ENCODE data around the gene RNGTT.
"Not testable (repeated sequence)": the region's sequence is repeated elsewhere in the genome, so short reads cannot be mapped to it uniquely, and the experiment has no call there.

The RNGTT gene

DNA sequence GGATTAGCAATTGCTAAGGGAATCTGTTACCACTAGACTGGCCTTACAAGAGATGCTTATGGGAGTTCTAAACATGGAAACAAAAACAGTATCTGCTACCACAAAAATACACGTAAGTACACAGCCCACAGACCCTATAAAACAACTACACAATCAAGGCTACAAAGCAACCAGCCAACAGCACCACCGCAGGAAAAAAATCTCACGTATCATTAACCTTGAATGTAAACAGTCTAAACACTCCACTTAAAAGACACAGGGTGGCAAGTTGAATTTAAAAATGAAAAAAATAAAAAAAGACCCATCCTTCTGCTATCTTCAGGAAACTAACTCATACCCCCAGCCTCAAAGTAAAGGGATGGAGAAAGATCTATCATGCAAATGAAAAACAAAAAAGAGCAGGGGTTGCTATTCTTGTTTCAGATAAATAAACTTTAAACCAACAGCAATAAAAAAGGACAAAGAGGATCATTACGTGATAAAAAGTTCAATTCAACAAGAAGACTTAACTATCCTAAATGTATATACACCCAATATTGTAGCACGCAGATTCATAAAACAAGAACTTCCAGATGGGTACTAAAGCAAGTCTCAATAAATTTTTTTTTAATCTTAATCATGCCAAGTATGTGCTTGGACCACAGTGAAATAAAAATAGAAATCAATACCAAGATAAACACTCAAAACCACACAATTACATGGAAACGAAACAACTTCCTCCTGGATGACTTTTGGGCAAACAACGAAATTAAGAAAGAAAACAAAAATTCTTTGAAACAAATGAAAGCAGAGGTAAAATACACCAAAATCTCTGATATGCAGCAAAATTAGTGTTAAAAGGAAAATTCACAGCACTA lies 52.3 kb downstream of the RNGTT start:
- DNase-seq (ENCODE audit: low spot score in 2 of 2) = no peak
- H3K36me3 Mint-ChIP-seq = peaks cover 23% of the 10 kb centered on the region
- peaks cover 8% of the 10 kb centered on the region for H3K9me3 Mint-ChIP-seq
- no peaks in the 10 kb centered on the region for H3K27me3 Mint-ChIP-seq
- peaks cover 47% of the 10 kb centered on the region for H3K4me1 Mint-ChIP-seq
- ATAC-seq (ENCODE audit: low read depth) = no peak
- H3K27ac Mint-ChIP-seq = no peak overlapping the region
- no peak overlapping the region for H3K4me3 Mint-ChIP-seq

DNA sequence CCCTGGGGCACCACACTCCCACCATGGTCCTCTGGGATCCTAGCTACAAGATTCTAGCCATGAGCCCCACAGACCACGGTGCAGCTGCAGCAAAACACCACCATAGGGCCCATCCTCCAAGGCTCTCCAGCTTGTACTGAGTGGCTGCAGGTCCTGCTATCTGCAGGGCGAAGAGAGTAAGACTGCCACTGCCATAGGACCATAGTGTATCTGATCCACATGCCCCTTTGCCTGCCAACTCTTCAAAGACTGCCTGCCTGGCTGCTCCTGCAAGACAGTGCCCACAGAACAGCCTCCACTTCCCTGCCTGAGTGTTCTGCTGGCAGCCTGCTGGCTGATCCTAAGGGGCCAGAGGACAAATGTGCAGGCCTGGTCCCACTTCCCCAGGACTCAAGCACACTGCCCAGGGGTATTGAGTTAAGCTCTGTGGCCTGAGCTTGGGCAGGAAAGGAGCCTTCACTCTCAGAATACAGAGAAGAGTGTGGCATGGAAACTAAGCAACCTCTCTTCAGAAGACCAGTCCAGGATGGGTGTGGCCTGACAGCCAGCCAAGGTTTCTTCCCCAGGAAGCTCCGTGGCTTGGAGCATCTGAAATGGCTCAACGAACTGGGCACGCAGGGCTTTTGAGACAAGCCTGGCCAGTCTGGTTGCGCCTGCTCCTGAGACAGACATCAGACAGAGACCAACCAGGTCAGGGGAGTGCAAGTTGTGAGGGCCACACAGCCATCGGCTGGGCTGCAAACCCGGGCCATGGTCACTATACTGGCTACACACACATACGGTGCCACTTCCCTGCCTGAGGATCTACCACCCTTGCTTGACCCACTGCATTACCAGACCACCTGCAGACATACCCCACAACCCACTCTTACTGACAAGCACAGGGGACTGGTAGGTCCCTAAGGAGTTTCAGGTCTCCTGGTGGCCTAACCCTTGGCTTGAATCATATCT lies 54.5 kb downstream of the RNGTT start:
- no peak overlapping the region for H3K4me3 Mint-ChIP-seq

DNA sequence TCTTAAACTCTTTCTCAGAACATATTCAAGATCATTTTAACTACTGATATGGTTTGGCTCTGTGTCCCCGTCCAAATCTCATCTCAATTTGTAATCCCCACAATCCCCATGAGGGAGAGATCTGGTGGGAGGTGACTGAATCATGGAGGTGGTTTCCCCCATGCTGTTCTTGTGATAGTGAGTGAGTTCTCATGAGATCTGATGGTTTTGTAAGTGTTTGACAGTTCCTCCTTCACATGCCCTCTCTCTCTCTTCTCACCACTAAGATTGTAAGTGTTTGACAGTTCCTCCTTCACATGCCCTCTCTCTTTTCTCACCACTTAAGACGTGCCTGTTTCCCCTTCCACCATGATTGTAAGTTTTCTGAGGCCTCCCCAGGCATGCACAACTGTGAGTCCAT lies 56.3 kb downstream of the RNGTT start:
- H3K4me1 Mint-ChIP-seq = peaks cover 22% of the 10 kb centered on the region
- not testable (repeated sequence) for DNase-seq (ENCODE audit: low spot score in 2 of 2); H3K27me3 Mint-ChIP-seq; H3K9me3 Mint-ChIP-seq; H3K27ac Mint-ChIP-seq; H3K4me3 Mint-ChIP-seq
- H3K36me3 Mint-ChIP-seq = peaks cover 28% of the 10 kb centered on the region
- peak; percentile 26 for ATAC-seq (ENCODE audit: low read depth)

More for the DNA sequence above, 54.5 kb downstream of the RNGTT start:
- DNase-seq (ENCODE audit: low spot score in 2 of 2) = no peak
- Mint-ChIP-seq H3K27me3 (no peaks in the 10 kb centered on the region), H3K27ac (no peak overlapping the region), H3K9me3 (peaks cover 5% of the 10 kb centered on the region), H3K36me3 (peaks cover 21% of the 10 kb centered on the region), H3K4me1 (peaks cover 37% of the 10 kb centered on the region)
- no peak for ATAC-seq (ENCODE audit: low read depth)

DNA sequence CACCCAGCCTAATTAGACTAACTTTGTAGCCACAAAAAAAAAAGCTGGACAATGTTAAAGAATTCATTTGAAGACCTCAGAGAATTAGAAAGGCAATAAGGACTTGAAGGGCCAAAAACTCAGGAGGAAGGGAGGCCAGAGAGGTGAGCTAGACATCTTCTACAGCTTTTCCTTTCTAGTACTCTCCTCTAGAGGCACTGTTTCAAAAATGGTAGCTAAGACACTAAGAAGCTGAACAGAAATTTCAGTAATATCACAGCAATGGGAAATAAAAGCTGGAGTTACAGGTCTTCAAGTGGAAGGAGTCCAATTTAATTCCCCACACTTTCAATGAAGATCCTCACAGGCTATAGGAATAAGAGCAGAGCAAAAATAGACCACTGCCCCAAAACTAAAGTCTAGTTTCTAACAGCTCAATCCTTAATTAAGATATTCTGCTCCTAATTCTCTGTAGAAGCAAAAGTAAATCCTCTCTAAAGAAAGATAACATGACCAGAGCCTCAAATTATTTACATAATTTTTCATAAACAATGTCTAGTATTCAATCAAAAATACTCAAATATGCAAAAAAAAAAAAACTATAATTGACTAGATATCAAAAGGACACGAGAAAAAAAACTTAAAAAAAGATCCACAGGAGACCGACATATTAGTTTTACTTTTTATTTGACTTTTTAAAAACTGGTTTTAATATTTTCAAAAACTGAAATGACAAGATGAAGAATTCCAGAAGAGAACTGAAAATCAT lies 63.7 kb downstream of the RNGTT start:
- Mint-ChIP-seq H3K9me3 (no peaks in the 10 kb centered on the region), H3K27me3 (no peaks in the 10 kb centered on the region), H3K27ac (no peak overlapping the region), H3K4me3 (no peak overlapping the region), H3K36me3 (peaks cover 12% of the 10 kb centered on the region), H3K4me1 (no peaks in the 10 kb centered on the region)
- ATAC-seq (ENCODE audit: low read depth) (no peak), DNase-seq (ENCODE audit: low spot score in 2 of 2) (no peak)

DNA sequence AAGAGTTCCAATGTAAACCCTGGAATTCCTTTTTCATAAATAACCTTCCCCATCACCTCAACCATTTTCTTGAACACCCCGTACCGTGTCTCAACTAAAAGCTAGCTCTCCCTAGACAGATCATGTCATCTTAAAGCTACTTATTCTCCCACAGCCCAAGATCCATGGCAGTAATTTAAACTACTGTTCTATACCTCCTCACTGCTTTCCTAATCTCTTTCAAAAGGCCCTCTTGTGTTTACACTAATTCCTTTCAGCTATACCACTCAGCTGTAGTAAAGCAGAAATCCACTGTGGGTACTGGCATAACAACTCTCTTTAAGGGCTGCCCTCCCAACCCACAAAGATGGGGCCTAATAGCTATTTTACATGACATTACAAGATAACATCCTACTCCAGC lies 67.5 kb downstream of the RNGTT start:
- Mint-ChIP-seq H3K27me3 (no peaks in the 10 kb centered on the region), H3K4me1 (no peaks in the 10 kb centered on the region), H3K27ac (no peak overlapping the region), H3K36me3 (no peaks in the 10 kb centered on the region), H3K4me3 (no peak overlapping the region), H3K9me3 (no peaks in the 10 kb centered on the region)
- no peak for DNase-seq (ENCODE audit: low spot score in 2 of 2)
- ATAC-seq (ENCODE audit: low read depth) = no peak

DNA sequence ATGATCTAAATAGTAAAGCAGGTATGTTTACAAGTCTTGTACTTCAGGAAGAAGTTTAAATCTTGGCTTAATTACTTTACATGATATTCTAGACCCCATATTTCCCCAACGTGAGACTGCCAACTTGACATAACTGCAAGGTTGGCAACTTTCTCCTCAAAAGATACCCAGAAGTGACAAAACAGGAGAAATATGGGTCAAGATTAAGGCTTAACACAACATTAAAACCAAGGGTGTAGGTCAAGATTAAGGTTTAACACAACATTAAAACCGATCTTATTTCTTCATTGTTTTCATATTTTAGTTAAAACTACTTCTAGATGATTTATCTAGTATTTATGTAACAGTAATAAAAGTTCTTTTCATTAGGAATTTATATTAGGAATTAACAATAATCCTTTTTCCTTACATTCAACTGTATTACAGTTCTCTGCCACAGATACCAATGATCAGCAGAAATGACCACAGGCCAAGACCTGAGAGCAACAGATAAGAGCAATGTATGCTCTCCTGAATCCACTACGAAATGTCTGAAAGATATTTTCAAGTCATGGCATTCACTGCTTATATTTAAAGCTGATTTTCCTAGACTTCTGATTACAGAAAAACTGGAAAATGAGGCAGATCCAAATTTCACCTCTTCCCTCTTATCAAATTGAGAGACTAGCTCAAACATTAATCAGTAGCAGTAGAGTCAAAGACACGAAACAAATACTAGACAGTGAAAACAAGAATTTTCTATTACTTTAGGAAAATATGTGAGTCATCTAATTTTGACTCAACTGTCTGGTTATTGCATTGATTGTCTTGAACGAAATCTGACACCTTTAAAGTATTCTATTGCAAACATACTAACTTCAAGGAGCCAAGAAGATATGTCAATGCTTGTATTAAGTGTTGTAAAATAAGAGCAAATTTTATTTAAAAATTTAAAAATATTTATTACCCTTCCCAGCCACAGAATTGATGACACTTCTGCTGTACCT lies 72.3 kb downstream of the RNGTT start:
- Mint-ChIP-seq H3K4me3 (no peak overlapping the region), H3K9me3 (no peaks in the 10 kb centered on the region), H3K27me3 (no peaks in the 10 kb centered on the region), H3K36me3 (peaks cover 18% of the 10 kb centered on the region), H3K4me1 (no peaks in the 10 kb centered on the region), H3K27ac (no peak overlapping the region)
- ATAC-seq (ENCODE audit: low read depth) (no peak), DNase-seq (ENCODE audit: low spot score in 2 of 2) (no peak)

DNA sequence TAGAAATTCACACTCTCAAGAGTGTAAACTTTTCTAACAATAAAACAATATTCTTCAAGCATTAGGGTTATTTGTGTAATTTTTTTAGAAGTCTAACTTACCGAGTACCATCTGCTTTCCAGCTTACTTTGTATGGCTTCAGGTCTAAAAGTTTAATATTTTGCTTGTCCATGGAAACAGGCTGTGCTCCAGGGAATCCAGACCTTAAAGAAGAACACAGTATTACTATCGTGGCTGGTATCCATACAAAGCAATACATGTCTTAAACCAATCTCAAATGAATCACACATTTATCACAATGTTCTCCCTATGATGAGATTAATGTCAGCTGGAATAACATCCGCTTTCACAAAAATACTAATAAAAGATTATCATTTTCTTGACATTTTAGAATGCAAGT lies 73.0 kb downstream of the RNGTT start:
- DNase-seq (ENCODE audit: low spot score in 2 of 2) (no peak), ATAC-seq (ENCODE audit: low read depth) (no peak)
- Mint-ChIP-seq H3K27ac (no peak overlapping the region), H3K36me3 (peaks cover 23% of the 10 kb centered on the region), H3K4me3 (no peak overlapping the region), H3K4me1 (no peaks in the 10 kb centered on the region), H3K9me3 (no peaks in the 10 kb centered on the region), H3K27me3 (no peaks in the 10 kb centered on the region)

DNA sequence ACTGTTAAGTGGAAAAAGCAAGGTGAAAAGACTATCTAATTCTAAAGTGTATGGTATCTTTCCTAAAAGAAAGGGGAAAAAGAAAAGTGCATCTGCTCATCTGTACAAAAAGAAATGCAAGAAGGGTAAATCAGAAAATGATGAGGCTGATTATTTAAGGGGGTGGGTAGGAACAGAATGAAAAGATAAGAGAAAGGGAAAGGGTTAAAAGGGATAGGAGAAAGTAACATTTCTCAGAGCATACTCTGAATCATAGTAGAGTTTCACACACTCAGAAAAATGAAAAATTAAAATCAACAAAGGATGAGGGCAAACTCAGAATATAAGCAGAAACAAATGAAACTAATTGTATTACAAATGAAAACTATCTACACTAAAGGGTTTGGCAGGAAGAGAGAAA lies 79.1 kb downstream of the RNGTT start:
- no peaks in the 10 kb centered on the region for H3K27me3 Mint-ChIP-seq
- H3K4me1 Mint-ChIP-seq = no peaks in the 10 kb centered on the region
- peaks cover 29% of the 10 kb centered on the region for H3K36me3 Mint-ChIP-seq
- H3K4me3 Mint-ChIP-seq = no peak overlapping the region
- no peaks in the 10 kb centered on the region for H3K9me3 Mint-ChIP-seq
- ATAC-seq (ENCODE audit: low read depth) = no peak
- no peak overlapping the region for H3K27ac Mint-ChIP-seq
- no peak for DNase-seq (ENCODE audit: low spot score in 2 of 2)

DNA sequence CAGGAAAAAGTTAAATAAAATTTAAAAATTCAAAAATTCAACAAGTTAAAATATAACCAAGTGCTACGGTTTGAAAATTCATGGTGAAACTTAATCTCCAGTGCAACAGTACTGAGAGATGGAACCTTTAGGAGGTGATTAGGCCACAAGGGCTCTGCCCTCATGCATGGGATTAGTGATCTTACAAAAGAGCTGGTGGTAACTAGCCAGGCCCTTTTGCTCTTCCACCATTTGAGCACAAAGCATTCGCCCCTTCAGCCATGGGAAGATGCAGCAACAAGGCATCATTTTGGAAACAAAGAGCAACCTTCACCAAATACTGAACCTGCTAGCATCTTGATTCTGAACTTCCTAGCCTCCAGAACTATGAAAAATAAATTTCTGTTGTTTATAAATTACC lies 80.9 kb downstream of the RNGTT start:
- Mint-ChIP-seq H3K27me3 (no peaks in the 10 kb centered on the region), H3K27ac (no peak overlapping the region), H3K36me3 (peaks cover 26% of the 10 kb centered on the region), H3K9me3 (no peaks in the 10 kb centered on the region), H3K4me1 (no peaks in the 10 kb centered on the region), H3K4me3 (no peak overlapping the region)
- ATAC-seq (ENCODE audit: low read depth) (no peak), DNase-seq (ENCODE audit: low spot score in 2 of 2) (no peak)

DNA sequence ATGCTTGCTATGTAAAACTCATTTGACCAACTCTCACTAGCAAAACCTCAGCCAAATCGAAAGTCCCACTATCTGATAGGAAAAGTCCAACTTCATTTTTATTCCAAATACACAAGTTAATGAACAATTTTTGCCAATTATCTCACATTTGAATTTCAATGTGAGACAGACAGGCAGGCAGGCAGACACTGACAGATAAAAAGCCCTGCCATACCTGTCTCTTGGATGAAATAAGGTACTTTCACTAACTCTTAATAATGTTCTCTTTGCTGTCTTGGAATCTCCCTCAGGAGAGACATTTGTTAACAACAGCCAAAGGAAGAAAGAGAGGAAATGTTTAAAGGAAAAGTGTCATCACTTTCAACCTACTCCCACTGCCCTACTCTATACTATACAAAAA lies 82.0 kb downstream of the RNGTT start:
- H3K27ac Mint-ChIP-seq = no peak overlapping the region
- H3K4me1 Mint-ChIP-seq = no peaks in the 10 kb centered on the region
- ATAC-seq (ENCODE audit: low read depth) = no peak
- DNase-seq (ENCODE audit: low spot score in 2 of 2) = no peak
- no peaks in the 10 kb centered on the region for H3K9me3 Mint-ChIP-seq
- no peak overlapping the region for H3K4me3 Mint-ChIP-seq
- H3K27me3 Mint-ChIP-seq = no peaks in the 10 kb centered on the region
- H3K36me3 Mint-ChIP-seq = peaks cover 16% of the 10 kb centered on the region

DNA sequence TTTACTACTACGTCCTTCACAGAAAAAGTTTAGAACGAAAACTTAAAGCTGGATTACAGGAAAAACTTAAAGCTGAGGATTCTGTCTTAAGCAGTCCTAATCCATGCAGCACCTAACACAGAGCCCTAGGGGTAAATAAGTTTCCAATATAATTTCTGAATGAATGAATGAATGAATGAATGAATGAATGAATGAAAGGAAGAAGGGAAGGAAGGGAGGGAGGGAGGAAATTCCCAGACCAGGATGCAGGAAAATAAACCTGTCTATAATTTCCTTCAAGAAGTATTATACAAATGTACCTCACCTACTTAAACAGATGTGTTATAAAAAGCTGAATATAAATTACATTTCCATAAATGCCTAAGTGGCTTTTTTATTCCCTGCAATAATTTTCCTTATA lies 83.4 kb downstream of the RNGTT start:
- DNase-seq (ENCODE audit: low spot score in 2 of 2) (no peak), ATAC-seq (ENCODE audit: low read depth) (no peak)
- no peaks in the 10 kb centered on the region for H3K9me3 Mint-ChIP-seq
- no peak overlapping the region for H3K4me3 Mint-ChIP-seq
- no peak overlapping the region for H3K27ac Mint-ChIP-seq
- peaks cover 6% of the 10 kb centered on the region for H3K36me3 Mint-ChIP-seq
- no peaks in the 10 kb centered on the region for H3K27me3 Mint-ChIP-seq
- no peaks in the 10 kb centered on the region for H3K4me1 Mint-ChIP-seq

DNA sequence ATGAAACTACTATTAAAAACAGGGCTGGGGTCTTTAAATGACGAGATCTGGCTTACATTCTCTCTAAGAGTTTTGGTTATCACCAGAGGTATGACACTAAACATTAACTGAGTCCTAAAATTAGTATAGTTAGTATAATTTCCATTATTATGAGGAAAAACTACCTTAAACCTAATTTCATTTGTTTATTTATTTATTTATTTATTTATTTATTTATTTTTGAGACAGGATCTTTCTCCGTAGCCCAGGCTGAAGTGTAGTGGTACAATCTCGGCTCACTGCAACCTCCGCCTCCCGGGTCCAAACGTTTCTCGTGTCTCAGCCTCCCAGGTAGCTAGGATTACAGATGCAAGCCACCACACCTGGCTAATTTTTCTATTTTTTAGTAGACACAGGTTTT lies 85.5 kb downstream of the RNGTT start:
- Mint-ChIP-seq H3K27ac (no peak overlapping the region), H3K9me3 (no peaks in the 10 kb centered on the region), H3K4me1 (peaks cover 3% of the 10 kb centered on the region), H3K36me3 (peaks cover 3% of the 10 kb centered on the region), H3K4me3 (no peak overlapping the region), H3K27me3 (no peaks in the 10 kb centered on the region)
- ATAC-seq (ENCODE audit: low read depth) = no peak
- DNase-seq (ENCODE audit: low spot score in 2 of 2) = no peak

DNA sequence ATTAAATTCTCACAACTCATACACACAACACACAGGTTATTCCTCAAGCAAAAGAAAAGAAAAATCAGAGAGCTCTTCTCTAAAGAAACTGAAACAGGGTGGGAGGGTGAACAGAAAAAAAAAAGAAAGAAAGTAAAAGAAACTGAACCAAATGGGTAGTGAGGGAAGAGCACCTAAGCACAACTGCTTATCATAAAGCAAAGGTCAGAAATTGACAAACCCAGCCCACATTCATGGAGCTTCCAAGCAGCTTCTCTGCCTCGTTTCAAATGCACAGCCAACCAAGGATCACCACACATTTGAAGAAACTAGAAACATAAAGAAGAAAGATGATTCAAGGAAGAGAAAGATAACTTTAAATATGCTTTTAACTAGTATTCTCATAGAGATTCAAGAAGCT lies 90.5 kb downstream of the RNGTT start:
- no peak for ATAC-seq (ENCODE audit: low read depth)
- Mint-ChIP-seq H3K27ac (peak overlapping the region; percentile 32), H3K4me1 (peaks cover 3% of the 10 kb centered on the region), H3K36me3 (peaks cover 7% of the 10 kb centered on the region), H3K9me3 (no peaks in the 10 kb centered on the region), H3K27me3 (no peaks in the 10 kb centered on the region), H3K4me3 (no peak overlapping the region)
- no peak for DNase-seq (ENCODE audit: low spot score in 2 of 2)

Data from memory B cell (primary cell).